ENCODE measurements around the gene FAM163B. TPM values are rescaled to one million over a fixed set of nuclear protein-coding genes. Genes with fewer than 3 reads are reported as not detected.

FAM163B gene
- total RNA-seq, 4 donors from 2014 or later: not detected

- H3K36me3 ChIP-seq: no peaks in the 10 kb centered on the region
- no peaks in the 10 kb centered on the region for H3K27me3 ChIP-seq
- intact Hi-C loops (cut with DNase I): no loop called here
- TF ChIP-seq POLR2A (IDR thresholded peaks at IDR 0.05) (no peak), CTCF (IDR thresholded peaks at IDR 0.05) (no peak)
- H3K4me3 ChIP-seq (replicated peaks in 1 of 3): no peak overlapping the region
- no peaks in the 10 kb centered on the region for H3K9me3 ChIP-seq
- H3K27ac ChIP-seq: no peak overlapping the region
- DNase-seq: no peak
- H3K4me1 ChIP-seq: no peaks in the 10 kb centered on the region
- 85 to 88% methylated on average over 8 of the region's 8 CpGs for WGBS, 2 donors
These were observed 13.3 kb downstream of the FAM163B start for GRCh38 chr9:133595910-133596309.

- Histone ChIP-seq H3K4me3 (replicated peaks in 1 of 3) (no peak overlapping the region), H3K36me3 (no peaks in the 10 kb centered on the region), H3K27ac (no peak overlapping the region), H3K4me1 (no peaks in the 10 kb centered on the region), H3K9me3 (no peaks in the 10 kb centered on the region), H3K27me3 (no peaks in the 10 kb centered on the region)
- no peak for DNase-seq
- intact Hi-C loops (cut with DNase I): no loop called here
- WGBS, 2 donors: 95 to 98% methylated on average over 2 of the region's 2 CpGs
- no peak for TF ChIP-seq POLR2A (IDR thresholded peaks at IDR 0.05)
- no peak for TF ChIP-seq CTCF (IDR thresholded peaks at IDR 0.05)
These were observed 14.9 kb downstream of the FAM163B start for GRCh38 chr9:133594310-133594709.

GRCh38 chr9:133593587-133594253, 15.5 kb downstream of the FAM163B start:
- H3K4me1 ChIP-seq: no peaks in the 10 kb centered on the region
- no peak overlapping the region for H3K4me3 ChIP-seq (replicated peaks in 1 of 3)
- no peak for DNase-seq
- TF ChIP-seq POLR2A (IDR thresholded peaks at IDR 0.05) (no peak), CTCF (IDR thresholded peaks at IDR 0.05) (no peak)
- intact Hi-C loops (cut with DNase I): no loop called here
- no peak overlapping the region for H3K27ac ChIP-seq
- 74 to 81% methylated on average over 10 to 14 of the region's 15 CpGs for WGBS, 2 donors
- no peaks in the 10 kb centered on the region for H3K36me3 ChIP-seq
- no peaks in the 10 kb centered on the region for H3K9me3 ChIP-seq
- no peaks in the 10 kb centered on the region for H3K27me3 ChIP-seq

GRCh38 chr9:133592731-133593409, 16.3 kb downstream of the FAM163B start:
- no peak for DNase-seq
- TF ChIP-seq POLR2A (IDR thresholded peaks at IDR 0.05) (no peak), CTCF (IDR thresholded peaks at IDR 0.05) (no peak)
- H3K27ac ChIP-seq: no peak overlapping the region
- H3K27me3 ChIP-seq: no peaks in the 10 kb centered on the region
- intact Hi-C loops (cut with DNase I): no loop called here
- no peak overlapping the region for H3K4me3 ChIP-seq (replicated peaks in 1 of 3)
- H3K36me3 ChIP-seq: no peaks in the 10 kb centered on the region
- no peaks in the 10 kb centered on the region for H3K9me3 ChIP-seq
- WGBS, 2 donors: 77 to 85% methylated on average over 8 to 15 of the region's 17 CpGs
- no peaks in the 10 kb centered on the region for H3K4me1 ChIP-seq

GRCh38 chr9:133591985-133592384, 17.2 kb downstream of the FAM163B start:
- H3K36me3 ChIP-seq: no peaks in the 10 kb centered on the region
- H3K4me1 ChIP-seq: no peaks in the 10 kb centered on the region
- TF ChIP-seq CTCF (IDR thresholded peaks at IDR 0.05) (no peak), POLR2A (IDR thresholded peaks at IDR 0.05) (no peak)
- intact Hi-C loops (cut with DNase I): no loop called here
- no peak overlapping the region for H3K27ac ChIP-seq
- H3K9me3 ChIP-seq: no peaks in the 10 kb centered on the region
- no peaks in the 10 kb centered on the region for H3K27me3 ChIP-seq
- no peak for DNase-seq
- 59 to 70% methylated on average over 10 of the region's 10 CpGs for WGBS, 2 donors
- no peak overlapping the region for H3K4me3 ChIP-seq (replicated peaks in 1 of 3)

All from thyroid gland (tissue), 4 donors.